Heart left ventricle (tissue), 16 donors: ENCODE measurements around the gene WNT7A. TPM values are rescaled to one million over a fixed set of nuclear protein-coding genes. Genes with fewer than 3 reads are reported as not detected.

ENCODE experiments used
- ATAC-seq, 4 donors: fragments of 200-7000 bp; cut with Tn5 transposase; one replicate each; pipeline ENCODE4 v1.9.1; 2020 to 2022; ENCODE audit warnings: moderate library complexity in 4 of 4, mild to moderate bottlenecking in 3 of 4, moderate number of reproducible peaks in 1 of 4
- DNase-seq, 5 donors: peaks; one replicate each; pipeline ENCODE4 v3.0.0-alpha.2; 2020
- H3K27ac ChIP-seq, 12 donors: fragments of 200-600 bp; sonication (generic) in 4 of 12; one replicate each; pipeline versions ENCODE4 v1.5.0 to v1.8.0; 2016 to 2022; ENCODE audit warnings: mild to moderate bottlenecking in 2 of 12
- H3K27me3 ChIP-seq, 9 donors: fragments of 200-600 bp; sonication (generic) in 2 of 9; one replicate each; pipeline versions ENCODE4 v1.5.1 to v1.8.0; 2016 to 2022; ENCODE audit warnings: mild to moderate bottlenecking in 3 of 9
- H3K36me3 ChIP-seq, 9 donors: fragments of 200-600 bp; sonication (generic) in 2 of 9; one replicate each; pipeline versions ENCODE4 v1.5.0 to v1.8.0; 2018 to 2022; ENCODE audit warnings: mild to moderate bottlenecking in 2 of 9
- H3K4me1 ChIP-seq, 12 donors: fragments of 200-600 bp; sonication (generic) in 4 of 12; one replicate each; pipeline versions ENCODE4 v1.5.0 to v1.8.0; 2016 to 2022; ENCODE audit warnings: mild to moderate bottlenecking in 3 of 12
- H3K4me3 ChIP-seq, 12 donors: fragments of 200-600 bp; sonication (generic) in 4 of 12; one replicate each; pipeline versions ENCODE4 v1.5.0 to v1.8.0; 2017 to 2022; ENCODE audit warnings: mild to moderate bottlenecking in 9 of 12, moderate library complexity in 4 of 12
- H3K9me3 ChIP-seq, 12 donors: fragments of 200-600 bp; sonication (generic) in 4 of 12; one replicate each; pipeline versions ENCODE4 v1.5.0 to v1.8.0; 2016 to 2022; ENCODE audit warnings: mild to moderate bottlenecking in 1 of 12
- POLR2A ChIP-seq, 2 donors: fragments of 450-650 bp; IDR thresholded peaks; one replicate each; pipeline ENCODE4 v1.6.1; 2017; ENCODE audit warnings: antibody characterized with exemption in 2 of 2, mild to moderate bottlenecking in 2 of 2, moderate library complexity in 2 of 2
- WGBS, 4 donors: extraction: QIAGEN DNeasy Blood & Tissue Kit in 2 of 4; methylation state at CpG; one replicate each; pipeline versions ENCODE4 v1.1.5 to v1.1.7; 2013 to 2018; 5-methylcytosine and 5-hydroxymethylcytosine counted together
- intact Hi-C, 10 donors: fragments of 100-400 bp; cut with DNase I; formaldehyde crosslinking; loops; one replicate each; pipeline versions ENCODE4 v1.11.1 to v1.14.2; 2022
- polyA plus RNA-seq, 2 donors: library from polyadenylated mRNA; stranded (reverse); fragments of 200-250 nt; gene quantifications; one replicate each; pipeline ENCODE4 v1.2.3, GENCODE V29; 2013
- total RNA-seq, 9 donors: library from RNA; depleted of rRNA in 2 of 9; stranded (reverse); fragments of >200 nt in 2 of 9; fragmentation: NEBNext Ultra II Directional in 3 of 9; extraction: Animal tissue kit (Norgen Biotek cat#: 25700) in 3 of 9; gene quantifications; one replicate each; pipeline versions ENCODE4 v1.1.0 to v1.2.4, GENCODE V29; 2016 to 2023
- TF ChIP-seq, protein P1 (sequence below), 12 donors: fragments of 200-600 bp; sonication (generic) in 4 of 12; IDR thresholded peaks; one replicate each; pipeline versions ENCODE4 v1.5.0 to v1.8.0; 2018 to 2022; ENCODE audit warnings: antibody characterized with exemption in 12 of 12, mild to moderate bottlenecking in 5 of 12
- donor health status: ischemic (EF 13 %, LVEDD 7.1; RV severe dilation, severe dysfunction).
- donor health status: healthy with polysubstance abuse.
- donor health status: DM: no; HTN: yes; CAD: no.
- donor health status: DM: no; HTN: no; CAD: no.
- donor health status: ischemic (EF 25% LVEDD 6.9; RV normal size, moderate dysfunction).
- donor health status: ischemic (EF 25% LVEDD 5.7; RV mildly dilated, moderate dysfunction).
- donor health status: healthy.
- donor health status: DM: yes; HTN: yes; CAD: no.
- donor health status: ischemic (EF 35%, LVEDD 5.7; RV mildly dilated, moderate dysfunction).
- donor health status: nonischemic (EF 11% LVEDD 7.7; RV severe dilation, severe dysfunction).
- donor health status: DM: yes; HTN: yes; CAD: no.
- donor health status: PGD.
- donor health status: ischemic (EF 29% LVEDD 5.4; RV normal size, mild dysfunction).
- donor health status: nonischemic (EF 23%, LVEDD 6.1; RV moderate dilation, normal function).

The WNT7A gene
- total and polyA plus RNA-seq, 11 donors: not detected

DNA sequence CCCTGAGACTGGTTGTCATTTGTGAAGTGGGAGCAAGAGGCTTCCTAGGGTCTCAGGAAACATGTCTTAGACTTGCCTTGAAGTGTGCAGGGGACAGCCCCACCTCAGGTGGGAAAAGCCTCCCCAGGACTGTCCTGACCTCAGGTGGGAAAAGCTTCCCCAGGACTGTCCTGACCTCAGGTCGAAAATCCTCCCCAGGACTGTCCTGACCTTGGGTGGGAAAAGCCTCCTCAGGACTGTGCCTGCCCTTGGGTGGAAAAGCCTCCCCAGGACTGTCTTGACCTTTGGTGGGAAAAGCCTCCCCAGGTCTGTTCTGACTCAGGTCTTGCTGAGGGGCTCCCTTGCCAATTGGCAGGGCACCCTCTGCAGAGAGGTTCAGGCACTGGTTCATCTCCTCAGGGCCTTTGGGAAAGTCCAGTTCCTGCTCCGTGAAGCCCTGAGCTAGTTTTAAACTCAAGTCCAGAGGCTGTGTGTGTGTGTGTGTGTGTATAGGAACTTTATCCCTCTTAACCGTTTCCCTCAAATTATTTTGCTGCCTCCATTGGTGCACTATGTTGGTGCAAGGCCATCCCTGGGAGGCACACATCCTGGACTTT is 64.7 kb downstream of the WNT7A start:
- intact Hi-C loops: loop anchor here in 1 of 10 donors (5.0 kb wide), 1 partner anchor 197 kb away; no protein-coding TSS in a partner anchor
- ATAC-seq (no peak), DNase-seq (no peak)
- Histone ChIP-seq H3K27ac (no peak overlapping the region), H3K9me3 (peaks cover 0 to 50% (median 31%) of the 10 kb centered on the region in 12 donors), H3K27me3 (peaks cover 0 to 4% (median 0%) of the 10 kb centered on the region in 9 donors), H3K4me3 (no peak overlapping the region), H3K36me3 (no peaks in the 10 kb centered on the region), H3K4me1 (no peaks in the 10 kb centered on the region)
- 87 to 100% (median 91%) methylated on average over 2 to 3 of the region's 3 CpGs for WGBS, 4 donors
- TF ChIP-seq, protein P1, sequence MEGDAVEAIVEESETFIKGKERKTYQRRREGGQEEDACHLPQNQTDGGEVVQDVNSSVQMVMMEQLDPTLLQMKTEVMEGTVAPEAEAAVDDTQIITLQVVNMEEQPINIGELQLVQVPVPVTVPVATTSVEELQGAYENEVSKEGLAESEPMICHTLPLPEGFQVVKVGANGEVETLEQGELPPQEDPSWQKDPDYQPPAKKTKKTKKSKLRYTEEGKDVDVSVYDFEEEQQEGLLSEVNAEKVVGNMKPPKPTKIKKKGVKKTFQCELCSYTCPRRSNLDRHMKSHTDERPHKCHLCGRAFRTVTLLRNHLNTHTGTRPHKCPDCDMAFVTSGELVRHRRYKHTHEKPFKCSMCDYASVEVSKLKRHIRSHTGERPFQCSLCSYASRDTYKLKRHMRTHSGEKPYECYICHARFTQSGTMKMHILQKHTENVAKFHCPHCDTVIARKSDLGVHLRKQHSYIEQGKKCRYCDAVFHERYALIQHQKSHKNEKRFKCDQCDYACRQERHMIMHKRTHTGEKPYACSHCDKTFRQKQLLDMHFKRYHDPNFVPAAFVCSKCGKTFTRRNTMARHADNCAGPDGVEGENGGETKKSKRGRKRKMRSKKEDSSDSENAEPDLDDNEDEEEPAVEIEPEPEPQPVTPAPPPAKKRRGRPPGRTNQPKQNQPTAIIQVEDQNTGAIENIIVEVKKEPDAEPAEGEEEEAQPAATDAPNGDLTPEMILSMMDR (IDR thresholded peaks at IDR 0.05): no peak
- TF ChIP-seq POLR2A (IDR thresholded peaks at IDR 0.05): no peak

DNA sequence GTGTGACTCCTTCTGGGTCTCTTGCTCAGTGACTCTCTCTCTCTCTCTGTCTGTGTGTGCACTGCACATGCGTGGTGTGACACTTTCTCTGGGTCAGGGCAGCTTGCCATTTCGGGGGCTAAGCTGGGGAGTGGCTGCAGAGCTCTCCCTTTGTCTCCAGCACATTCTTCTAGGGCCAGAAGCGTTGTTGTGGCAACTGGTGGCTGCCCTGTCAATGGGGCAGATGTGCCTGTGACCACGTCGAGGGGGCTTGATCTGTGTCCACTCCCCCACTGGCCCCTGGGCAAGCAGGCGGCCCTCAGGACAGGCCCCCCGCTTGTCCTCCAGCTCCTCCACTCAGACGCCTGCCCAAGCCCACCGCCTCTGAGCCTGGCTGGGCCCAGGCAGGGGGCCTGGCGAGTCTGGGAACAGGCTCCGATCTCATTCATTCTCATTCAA is 67.8 kb downstream of the WNT7A start:
- Histone ChIP-seq H3K27me3 (peaks cover 0 to 4% (median 0%) of the 10 kb centered on the region in 9 donors), H3K27ac (no peak overlapping the region), H3K36me3 (no peaks in the 10 kb centered on the region), H3K4me1 (no peaks in the 10 kb centered on the region), H3K4me3 (no peak overlapping the region), H3K9me3 (peaks cover 0 to 44% (median 32%) of the 10 kb centered on the region in 12 donors)
- WGBS, 4 donors: 62 to 68% (median 65%) methylated on average over 7 to 11 of the region's 11 CpGs
- TF ChIP-seq, protein P1 (IDR thresholded peaks at IDR 0.05): no peak
- no peak for TF ChIP-seq POLR2A (IDR thresholded peaks at IDR 0.05)
- ATAC-seq (no peak), DNase-seq (no peak)
- intact Hi-C loops: no loop called here

DNA sequence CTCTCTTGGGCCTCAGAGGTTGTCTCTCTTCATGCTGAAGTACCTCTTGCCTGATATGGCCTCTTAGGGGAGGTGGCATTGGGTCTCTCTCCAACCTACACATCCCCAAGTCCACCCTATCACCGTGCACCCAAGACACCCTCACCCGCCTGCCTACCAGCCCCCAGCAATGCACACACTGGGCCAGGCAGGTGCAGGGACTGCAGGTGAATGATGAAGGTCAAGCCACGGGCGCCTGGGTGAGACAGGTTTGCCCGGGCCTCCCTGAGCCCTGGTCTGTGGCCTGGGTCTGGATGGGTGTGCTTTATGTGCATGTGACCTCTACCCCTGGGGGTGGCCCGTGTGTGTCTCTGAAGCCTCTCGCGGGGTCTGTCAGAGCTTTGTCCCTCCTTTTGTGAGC is 68.3 kb downstream of the WNT7A start:
- DNase-seq (no peak), ATAC-seq (peak in 1 of 4 donors; percentile 16)
- Histone ChIP-seq H3K27ac (no peak overlapping the region), H3K4me1 (no peaks in the 10 kb centered on the region), H3K27me3 (peaks cover 0 to 4% (median 0%) of the 10 kb centered on the region in 9 donors), H3K36me3 (no peaks in the 10 kb centered on the region), H3K4me3 (no peak overlapping the region), H3K9me3 (peaks cover 0 to 43% (median 32%) of the 10 kb centered on the region in 12 donors)
- 64 to 67% (median 66%) methylated on average over 8 of the region's 8 CpGs for WGBS, 4 donors
- intact Hi-C loops: no loop called here
- no peak for TF ChIP-seq POLR2A (IDR thresholded peaks at IDR 0.05)
- TF ChIP-seq, protein P1 (IDR thresholded peaks at IDR 0.05): no peak

DNA sequence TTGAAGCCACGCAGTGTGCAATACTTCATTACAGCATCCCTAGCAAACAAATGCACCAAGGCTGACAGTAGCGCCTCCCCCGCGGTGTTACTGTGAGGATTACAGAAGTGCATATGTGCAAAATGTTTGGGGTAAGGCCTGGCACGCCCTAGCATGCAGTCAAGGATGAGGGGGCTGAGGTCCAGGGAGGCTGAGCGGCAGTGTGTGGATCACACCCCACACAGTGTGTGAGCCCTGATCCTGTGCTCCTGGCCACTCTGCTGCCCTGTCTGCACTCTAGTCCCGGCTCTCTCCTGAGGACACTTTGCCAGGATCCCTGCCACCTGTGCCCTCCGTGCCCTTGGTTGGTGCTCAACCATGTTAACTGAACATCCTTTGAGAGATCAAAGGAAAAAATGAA is 71.3 kb downstream of the WNT7A start:
- Histone ChIP-seq H3K36me3 (no peaks in the 10 kb centered on the region), H3K4me3 (no peak overlapping the region), H3K9me3 (peaks cover 0 to 18% (median 5%) of the 10 kb centered on the region in 12 donors), H3K27me3 (peaks cover 0 to 4% (median 0%) of the 10 kb centered on the region in 9 donors), H3K27ac (no peak overlapping the region), H3K4me1 (no peaks in the 10 kb centered on the region)
- intact Hi-C loops: no loop called here
- ATAC-seq: no peak
- no peak for TF ChIP-seq POLR2A (IDR thresholded peaks at IDR 0.05)
- TF ChIP-seq, protein P1 (IDR thresholded peaks at IDR 0.05): no peak
- WGBS, 4 donors: 80 to 88% (median 84%) methylated on average over 5 to 8 of the region's 8 CpGs
- no peak for DNase-seq
